Lung (tissue), 12 donors: ENCODE results near the gene CMIP. TPM values are rescaled to one million over a fixed set of nuclear protein-coding genes. Genes with fewer than 3 reads are reported as not detected.

Experiments
- ATAC-seq: fragments of 200-7000 bp; cut with Tn5 transposase; one replicate; pipeline ENCODE4 v1.9.1; 2020; ENCODE audit warnings: moderate number of reproducible peaks; ENCODE audit not compliant: insufficient read depth, low FRiP score
- DNase-seq, 3 donors: peaks; one replicate each; pipeline ENCODE4 v3.0.0-alpha.2; 2013 to 2017
- H3K27ac ChIP-seq, 2 donors: one replicate each; pipeline ENCODE4 v1.5.1; 2013; ENCODE audit warnings: mild to moderate bottlenecking in 2 of 2, moderate library complexity in 2 of 2, control low read depth in 1 of 2, inconsistent platforms in 1 of 2, low read depth in 1 of 2, low read length in 1 of 2
- H3K27me3 ChIP-seq, 3 donors: one replicate each; pipeline ENCODE4 v1.5.1; 2013; ENCODE audit warnings: low read length in 2 of 3; ENCODE audit not compliant: control insufficient read depth in 3 of 3, insufficient read depth in 3 of 3
- H3K36me3 ChIP-seq, 4 donors: one replicate each; pipeline ENCODE4 v1.5.1; 2013; ENCODE audit warnings: low read length in 4 of 4, mild to moderate bottlenecking in 1 of 4, moderate library complexity in 1 of 4; ENCODE audit not compliant: control insufficient read depth in 4 of 4, insufficient read depth in 4 of 4
- H3K4me1 ChIP-seq, 5 donors: one replicate each; pipeline ENCODE4 v1.5.1; 2013; ENCODE audit warnings: low read length in 5 of 5, mild to moderate bottlenecking in 2 of 5, moderate library complexity in 1 of 5; ENCODE audit not compliant: control insufficient read depth in 5 of 5, insufficient read depth in 5 of 5
- H3K4me3 ChIP-seq: one replicate; pipeline ENCODE4 v1.5.1; 2013; ENCODE audit warnings: mild to moderate bottlenecking, control low read depth, moderate library complexity
- H3K9ac ChIP-seq, 2 donors: one replicate each; pipeline ENCODE4 v1.5.1; 2013; ENCODE audit warnings: low read length in 2 of 2, control low read depth in 1 of 2; ENCODE audit not compliant: insufficient read depth in 1 of 2
- H3K9me3 ChIP-seq, 4 donors: one replicate each; pipeline ENCODE4 v1.5.1; 2013; ENCODE audit warnings: low read length in 3 of 4, mild to moderate bottlenecking in 1 of 4, moderate library complexity in 1 of 4; ENCODE audit not compliant: control insufficient read depth in 4 of 4, insufficient read depth in 3 of 4
- WGBS, 2 donors: extraction: QIAGEN DNeasy Blood & Tissue Kit; methylation state at CpG; one replicate each; pipeline ENCODE4 v1.1.7; 2013; 5-methylcytosine and 5-hydroxymethylcytosine counted together
- polyA plus RNA-seq, 2 donors: library from polyadenylated mRNA; stranded (reverse); fragments of 200-250 nt; gene quantifications; one replicate each; pipeline ENCODE4 v1.2.1, GENCODE V29; 2013
- total RNA-seq, 2 donors: library from RNA; depleted of rRNA in 1 of 2; stranded (reverse); fragments of >200 nt in 1 of 2; gene quantifications; one replicate each; pipeline ENCODE4 v1.2.1, GENCODE V29; 2014 to 2021
- TF ChIP-seq, protein P1 (sequence below): IDR thresholded peaks from 2 replicates; pipeline ENCODE4 v1.5.1; 2012; ENCODE audit warnings: mild to moderate bottlenecking; ENCODE audit errors: control extremely low read depth, extremely low read depth
- donor health status: control.
- donor health status: control.
- donor health status: Bipolar disorder and iron deficiency.
- donor health status: healthy.
- donor health status: DM: yes; HTN: yes; CAD: no.

Gene CMIP
- total and polyA plus RNA-seq, 4 donors, result 11.8 to 80.5 (median 48.6) TPM

DNA sequence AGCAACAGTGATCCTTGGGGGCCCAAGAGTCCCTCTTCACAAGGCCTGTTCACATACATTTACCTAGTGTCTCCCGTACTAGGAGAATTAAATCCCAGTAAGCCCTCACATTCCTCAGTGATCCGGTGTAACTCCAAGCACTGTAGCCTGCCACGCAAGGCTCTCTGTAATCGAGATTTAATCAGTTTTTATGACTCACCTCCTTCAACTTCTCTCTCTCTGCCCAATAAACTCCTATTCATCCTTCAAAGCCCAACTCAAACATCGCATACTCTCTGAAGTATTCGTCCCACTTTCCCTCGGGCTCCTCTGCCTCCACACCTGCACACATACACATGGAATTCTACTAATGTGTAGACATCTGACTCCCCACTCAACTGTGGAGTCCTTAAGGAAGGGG, 141.8 kb downstream of the CMIP start:
- H3K36me3 ChIP-seq, result peaks cover 0 to 9% (median under 1%) of the 10 kb centered on the region in 4 donors
- no peak overlapping the region for H3K9ac ChIP-seq
- no peak overlapping the region for H3K27ac ChIP-seq
- H3K4me1 ChIP-seq, result peaks cover 0 to 21% (median 6%) of the 10 kb centered on the region in 5 donors
- no peaks in the 10 kb centered on the region for H3K27me3 ChIP-seq
- DNase-seq (no peak), ATAC-seq (no peak)
- TF ChIP-seq, protein P1, sequence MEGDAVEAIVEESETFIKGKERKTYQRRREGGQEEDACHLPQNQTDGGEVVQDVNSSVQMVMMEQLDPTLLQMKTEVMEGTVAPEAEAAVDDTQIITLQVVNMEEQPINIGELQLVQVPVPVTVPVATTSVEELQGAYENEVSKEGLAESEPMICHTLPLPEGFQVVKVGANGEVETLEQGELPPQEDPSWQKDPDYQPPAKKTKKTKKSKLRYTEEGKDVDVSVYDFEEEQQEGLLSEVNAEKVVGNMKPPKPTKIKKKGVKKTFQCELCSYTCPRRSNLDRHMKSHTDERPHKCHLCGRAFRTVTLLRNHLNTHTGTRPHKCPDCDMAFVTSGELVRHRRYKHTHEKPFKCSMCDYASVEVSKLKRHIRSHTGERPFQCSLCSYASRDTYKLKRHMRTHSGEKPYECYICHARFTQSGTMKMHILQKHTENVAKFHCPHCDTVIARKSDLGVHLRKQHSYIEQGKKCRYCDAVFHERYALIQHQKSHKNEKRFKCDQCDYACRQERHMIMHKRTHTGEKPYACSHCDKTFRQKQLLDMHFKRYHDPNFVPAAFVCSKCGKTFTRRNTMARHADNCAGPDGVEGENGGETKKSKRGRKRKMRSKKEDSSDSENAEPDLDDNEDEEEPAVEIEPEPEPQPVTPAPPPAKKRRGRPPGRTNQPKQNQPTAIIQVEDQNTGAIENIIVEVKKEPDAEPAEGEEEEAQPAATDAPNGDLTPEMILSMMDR, result no peak
- H3K9me3 ChIP-seq, result no peaks in the 10 kb centered on the region
- WGBS, 2 donors, result 96% methylated on average over 7 of the region's 7 CpGs
- no peak overlapping the region for H3K4me3 ChIP-seq

DNA sequence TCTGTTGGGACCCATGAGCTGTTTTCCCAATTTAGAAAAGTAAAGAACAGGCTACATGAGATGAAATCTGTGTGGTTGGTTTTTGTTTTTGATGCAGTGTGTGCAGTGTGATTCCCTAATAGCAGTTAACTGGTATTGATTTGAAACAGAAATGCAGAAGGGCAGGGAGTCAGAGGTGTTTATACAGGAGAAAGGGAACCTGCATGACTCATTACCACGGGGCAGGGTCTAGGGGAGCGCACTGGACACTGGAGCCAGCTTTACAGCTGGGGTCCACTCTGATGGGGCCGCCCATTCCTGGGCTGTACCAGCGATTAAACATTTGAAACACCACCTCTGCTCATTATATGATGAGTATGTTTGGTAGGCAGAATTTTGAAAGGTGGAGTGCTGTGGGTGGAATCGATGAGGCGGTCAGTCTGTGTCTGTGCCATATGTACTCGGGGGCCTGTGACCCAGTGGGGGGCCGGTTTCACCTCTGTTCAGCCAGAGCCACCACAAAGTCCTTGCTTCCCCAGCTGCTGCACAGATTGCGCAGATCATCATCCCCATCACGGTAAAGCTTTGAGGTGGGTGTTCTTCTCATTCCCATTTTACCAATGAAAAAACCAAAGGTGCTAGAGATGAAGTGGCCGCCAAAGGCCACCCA, 142.5 kb downstream of the CMIP start:
- WGBS, 2 donors, result 92 to 95% methylated on average over 11 of the region's 11 CpGs
- H3K9me3 ChIP-seq, result no peaks in the 10 kb centered on the region
- H3K27ac ChIP-seq, result no peak overlapping the region
- DNase-seq, result no peak
- H3K36me3 ChIP-seq, result peaks cover 0 to 9% (median under 1%) of the 10 kb centered on the region in 4 donors
- peaks cover 0 to 21% (median 1%) of the 10 kb centered on the region in 5 donors for H3K4me1 ChIP-seq
- TF ChIP-seq, protein P1, result no peak
- no peak overlapping the region for H3K9ac ChIP-seq
- ATAC-seq, result no peak
- H3K27me3 ChIP-seq, result no peaks in the 10 kb centered on the region
- H3K4me3 ChIP-seq, result no peak overlapping the region

DNA sequence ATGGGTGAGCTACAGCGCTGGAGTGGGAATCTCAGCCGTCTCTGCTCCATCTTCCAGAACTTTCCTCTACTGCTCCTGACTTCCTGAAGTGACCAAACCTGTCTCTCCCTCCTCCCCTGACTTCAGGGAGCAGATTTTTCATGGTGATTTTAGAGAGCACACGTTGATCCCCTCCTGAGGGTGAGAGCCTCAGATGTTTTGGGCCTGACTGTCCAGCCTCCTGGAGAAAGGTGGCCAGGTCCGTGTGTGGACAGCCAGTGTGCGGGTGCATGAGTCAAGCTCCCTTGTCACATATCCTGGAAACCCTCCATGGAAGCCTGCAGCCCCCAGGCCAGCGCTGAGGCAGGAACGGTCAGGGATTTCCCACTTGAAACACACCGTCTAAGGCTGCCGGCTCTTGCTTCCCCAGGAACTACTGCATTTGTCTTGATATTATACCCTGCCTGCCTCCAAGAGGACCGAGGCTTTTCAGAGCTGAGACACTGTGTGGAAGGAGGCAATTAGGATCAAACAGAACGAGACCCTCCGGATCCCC, 143.1 kb downstream of the CMIP start:
- Histone ChIP-seq H3K9ac (no peak overlapping the region), H3K27me3 (no peaks in the 10 kb centered on the region), H3K4me1 (peaks cover 0 to 15% (median 0%) of the 10 kb centered on the region in 5 donors), H3K4me3 (no peak overlapping the region), H3K36me3 (peaks cover 0 to 9% (median under 1%) of the 10 kb centered on the region in 4 donors), H3K27ac (no peak overlapping the region), H3K9me3 (no peaks in the 10 kb centered on the region)
- WGBS, 2 donors, result 86 to 93% methylated on average over 12 of the region's 12 CpGs
- ATAC-seq (no peak), DNase-seq (no peak)
- TF ChIP-seq, protein P1, result no peak
